ENCODE measurements around the gene GFRA4. TPM values are rescaled to one million over a fixed set of nuclear protein-coding genes. Genes with fewer than 3 reads are reported as not detected.
A peak's percentile ranks its signal among the peaks of the same experiment; 100 is the strongest.

Gene GFRA4
- total and polyA plus RNA-seq, 2 donors (not counting 1 experiment from before 2014, with no cell fraction given): not detected

DNA sequence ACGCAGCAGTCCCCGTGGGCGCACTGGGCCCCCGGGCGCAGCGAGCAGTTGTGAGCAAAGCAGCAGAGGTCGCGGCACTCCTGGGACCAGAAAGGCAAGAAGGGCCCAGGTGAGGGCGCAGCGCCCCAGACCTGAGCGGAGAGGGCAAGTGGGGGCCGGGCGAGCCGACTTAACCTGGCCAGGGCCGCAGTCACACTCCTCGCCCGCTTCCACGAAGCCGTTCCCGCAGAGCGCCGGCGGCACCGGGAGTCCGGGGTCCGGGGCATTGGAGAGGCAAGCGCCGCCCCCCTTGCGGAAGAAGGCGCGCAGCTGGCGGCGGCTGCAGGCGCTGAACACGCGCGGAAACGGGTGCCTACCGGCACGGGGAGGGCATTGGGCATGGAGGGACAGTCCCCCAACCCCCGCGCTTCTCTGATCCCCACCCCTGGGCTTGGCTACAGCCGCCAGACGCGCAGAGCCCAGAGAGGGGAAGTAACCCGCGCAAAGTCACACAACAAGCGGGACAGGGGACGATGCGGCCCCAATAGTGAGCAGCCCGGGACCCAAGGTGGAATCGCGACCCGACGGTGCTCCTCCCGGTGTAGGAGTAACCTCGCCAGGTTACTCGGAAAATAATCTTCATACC is 9.5 kb upstream of the GFRA4 start:
- H3K4me1 Mint-ChIP-seq: peaks cover 7% of the 10 kb centered on the region

DNA sequence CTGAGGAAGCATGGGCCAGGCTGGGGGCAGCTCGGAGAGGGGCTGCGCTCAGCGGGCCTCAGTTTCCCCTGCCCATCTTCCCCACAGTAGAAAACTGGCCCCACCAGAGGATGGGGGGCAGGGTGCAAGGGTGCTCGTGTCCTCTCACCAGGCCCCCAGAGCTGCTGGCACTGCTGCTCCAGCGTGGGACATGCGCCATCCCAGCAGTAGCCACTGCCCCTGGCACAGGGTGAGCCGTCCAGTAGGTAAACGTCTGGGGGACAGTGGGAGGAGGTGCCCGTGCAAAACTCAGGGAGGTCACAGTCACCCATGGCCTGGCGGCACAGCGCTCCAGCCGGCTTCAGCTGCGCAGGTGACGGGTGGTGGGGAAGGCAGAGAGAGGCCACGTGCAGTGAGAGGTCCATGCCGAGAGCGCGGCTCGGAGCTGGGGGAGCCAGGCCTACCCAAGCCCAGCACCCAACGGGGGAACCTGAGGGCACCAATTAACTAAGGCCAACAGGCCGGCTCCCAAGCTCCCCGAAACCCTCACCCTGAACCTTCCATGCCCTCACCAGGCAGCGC is 8.9 kb upstream of the GFRA4 start:
- no peaks in the 10 kb centered on the region for H3K9me3 Mint-ChIP-seq (ENCODE audit: insufficient read depth)
- DNase-seq (no peak), ATAC-seq (ENCODE audit: low read depth) (no peak)
- Histone ChIP-seq H3K9ac (ENCODE audit: low read length) (no peak overlapping the region), H3K4me3 (ENCODE audit: control extremely low read depth in 1 of 5, extremely low read depth in 1 of 5, insufficient read depth in 1 of 5, low read depth in 2 of 5, low read length in 4 of 5) (no peak overlapping the region), H3K9me3 (ENCODE audit: control extremely low read depth in 1 of 3, control insufficient read depth in 2 of 3, insufficient read depth in 1 of 3, low read length in 2 of 3) (peaks cover 0 to 3% (median 0%) of the 10 kb centered on the region in 3 donors), H3K36me3 (replicated peaks in 1 of 2; ENCODE audit: control extremely low read depth in 1 of 2, control insufficient read depth in 1 of 2, extremely low read depth in 1 of 2, insufficient read depth in 2 of 2, low read length in 1 of 2) (no peaks in the 10 kb centered on the region), H2AFZ (ENCODE audit: insufficient read depth, low read depth, low read length, poor library complexity, severe bottlenecking) (no peak overlapping the region), H3K4me1 (ENCODE audit: control insufficient read depth in 2 of 2, insufficient read depth in 2 of 2, low read length in 2 of 2) (peaks cover 5 to 16% of the 10 kb centered on the region in 2 donors), H4K20me1 (ENCODE audit: control insufficient read depth, insufficient read depth, low read length, poor library complexity, severe bottlenecking) (no peaks in the 10 kb centered on the region), H3K27me3 (replicated peaks in 1 of 4; ENCODE audit: control extremely low read depth in 1 of 4, control insufficient read depth in 3 of 4, insufficient read depth in 4 of 4, low read length in 3 of 4) (peaks cover 0 to 38% (median 11%) of the 10 kb centered on the region in 4 experiments), H3K27ac (ENCODE audit: low read length in 2 of 2) (no peak overlapping the region), H3K4me2 (replicated peaks; ENCODE audit: low read depth, low read length, poor library complexity, severe bottlenecking) (peak overlapping the region; percentile 50), H3K79me2 (ENCODE audit: control insufficient read depth, insufficient read depth, low read length) (no peaks in the 10 kb centered on the region)
- peaks cover 54% of the 10 kb centered on the region for H3K27me3 Mint-ChIP-seq
- WGBS (ENCODE audit: insufficient coverage): 47% methylated on average over 23 of the region's 23 CpGs
- H3K4me1 Mint-ChIP-seq: peaks cover 7% of the 10 kb centered on the region
- intact Hi-C loops (cut with micrococcal nuclease): no loop called here
- POLR2A ChIA-PET: no interaction called here
- TF ChIP-seq EZH2 (IDR thresholded peaks at IDR 0.05; ENCODE audit: borderline replicate concordance, insufficient read depth, low read depth, low read length, poor library complexity, severe bottlenecking): no peak
- TF ChIP-seq, protein P1, sequence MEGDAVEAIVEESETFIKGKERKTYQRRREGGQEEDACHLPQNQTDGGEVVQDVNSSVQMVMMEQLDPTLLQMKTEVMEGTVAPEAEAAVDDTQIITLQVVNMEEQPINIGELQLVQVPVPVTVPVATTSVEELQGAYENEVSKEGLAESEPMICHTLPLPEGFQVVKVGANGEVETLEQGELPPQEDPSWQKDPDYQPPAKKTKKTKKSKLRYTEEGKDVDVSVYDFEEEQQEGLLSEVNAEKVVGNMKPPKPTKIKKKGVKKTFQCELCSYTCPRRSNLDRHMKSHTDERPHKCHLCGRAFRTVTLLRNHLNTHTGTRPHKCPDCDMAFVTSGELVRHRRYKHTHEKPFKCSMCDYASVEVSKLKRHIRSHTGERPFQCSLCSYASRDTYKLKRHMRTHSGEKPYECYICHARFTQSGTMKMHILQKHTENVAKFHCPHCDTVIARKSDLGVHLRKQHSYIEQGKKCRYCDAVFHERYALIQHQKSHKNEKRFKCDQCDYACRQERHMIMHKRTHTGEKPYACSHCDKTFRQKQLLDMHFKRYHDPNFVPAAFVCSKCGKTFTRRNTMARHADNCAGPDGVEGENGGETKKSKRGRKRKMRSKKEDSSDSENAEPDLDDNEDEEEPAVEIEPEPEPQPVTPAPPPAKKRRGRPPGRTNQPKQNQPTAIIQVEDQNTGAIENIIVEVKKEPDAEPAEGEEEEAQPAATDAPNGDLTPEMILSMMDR (IDR thresholded peaks at IDR 0.05): no peak
- H3K27ac Mint-ChIP-seq: no peak overlapping the region
- CTCF ChIA-PET: no interaction called here
- H3K4me3 Mint-ChIP-seq: no peak overlapping the region

More for the DNA sequence above, 9.5 kb upstream of the GFRA4 start:
- no peak for ATAC-seq (ENCODE audit: low read depth)
- no peaks in the 10 kb centered on the region for H3K9me3 Mint-ChIP-seq (ENCODE audit: insufficient read depth)
- Histone ChIP-seq H3K27me3 (replicated peaks in 1 of 4; ENCODE audit: control extremely low read depth in 1 of 4, control insufficient read depth in 3 of 4, insufficient read depth in 4 of 4, low read length in 3 of 4) (peaks cover 0 to 38% (median 12%) of the 10 kb centered on the region in 4 experiments), H3K36me3 (replicated peaks in 1 of 2; ENCODE audit: control extremely low read depth in 1 of 2, control insufficient read depth in 1 of 2, extremely low read depth in 1 of 2, insufficient read depth in 2 of 2, low read length in 1 of 2) (no peaks in the 10 kb centered on the region), H3K4me2 (replicated peaks; ENCODE audit: low read depth, low read length, poor library complexity, severe bottlenecking) (peak overlapping the region; percentile 50), H3K9ac (ENCODE audit: low read length) (no peak overlapping the region), H3K27ac (ENCODE audit: low read length in 2 of 2) (no peak overlapping the region), H3K9me3 (ENCODE audit: control extremely low read depth in 1 of 3, control insufficient read depth in 2 of 3, insufficient read depth in 1 of 3, low read length in 2 of 3) (peaks cover 0 to 3% (median 0%) of the 10 kb centered on the region in 3 donors), H3K4me1 (ENCODE audit: control insufficient read depth in 2 of 2, insufficient read depth in 2 of 2, low read length in 2 of 2) (peaks cover 5 to 16% of the 10 kb centered on the region in 2 donors), H3K79me2 (ENCODE audit: control insufficient read depth, insufficient read depth, low read length) (no peaks in the 10 kb centered on the region), H3K4me3 (ENCODE audit: control extremely low read depth in 1 of 5, extremely low read depth in 1 of 5, insufficient read depth in 1 of 5, low read depth in 2 of 5, low read length in 4 of 5) (no peak overlapping the region), H2AFZ (ENCODE audit: insufficient read depth, low read depth, low read length, poor library complexity, severe bottlenecking) (no peak overlapping the region), H4K20me1 (ENCODE audit: control insufficient read depth, insufficient read depth, low read length, poor library complexity, severe bottlenecking) (no peaks in the 10 kb centered on the region)
- TF ChIP-seq, protein P1 (IDR thresholded peaks at IDR 0.05): no peak
- TF ChIP-seq EZH2 (IDR thresholded peaks at IDR 0.05; ENCODE audit: borderline replicate concordance, insufficient read depth, low read depth, low read length, poor library complexity, severe bottlenecking): no peak
- H3K27ac Mint-ChIP-seq: no peak overlapping the region
- ChIA-PET CTCF (no interaction called here), POLR2A (no interaction called here)
- 3% methylated on average over 56 of the region's 58 CpGs for WGBS (ENCODE audit: insufficient coverage)
- H3K27me3 Mint-ChIP-seq: peaks cover 51% of the 10 kb centered on the region
- no peak for DNase-seq
- intact Hi-C loops (cut with micrococcal nuclease): no loop called here
- H3K4me3 Mint-ChIP-seq: no peak overlapping the region

Data from B cell (primary cell).